ENCODE results near the gene CSK.

GRCh38 chr15:74787251-74788041 lies 5.6 kb downstream of the CSK start:
- TF ChIP-seq POLR2A (IDR thresholded peaks at IDR 0.05): peak; percentile 13
- peak; percentile 42 to 77 (median 56) for TF ChIP-seq CTCF (IDR thresholded peaks at IDR 0.05)

Measured in transverse colon (tissue), 3 donors.